H9 (cell line): ENCODE data around the gene DICER1. TPM values are rescaled to one million over a fixed set of nuclear protein-coding genes. Genes with fewer than 3 reads are reported as not detected.

Experiments used
- DNase-seq: peaks from one replicate; pipeline ENCODE4 v3.0.0-alpha.2; 2017
- H2AFZ ChIP-seq: one replicate; pipeline ENCODE4 v1.6.1; 2013; ENCODE audit warnings: mild to moderate bottlenecking, low read length, control low read depth, moderate library complexity
- H2AK5ac ChIP-seq: 2 replicates; pipeline ENCODE4 v1.6.1; 2013; ENCODE audit warnings: low read length, control low read depth, mixed read lengths; ENCODE audit not compliant: insufficient read length
- H2BK120ac ChIP-seq: one replicate; pipeline ENCODE4 v1.6.1; 2013; ENCODE audit warnings: low read depth, mild to moderate bottlenecking, low read length, control low read depth, inconsistent platforms; ENCODE audit not compliant: poor library complexity, severe bottlenecking
- H2BK12ac ChIP-seq: 2 replicates; pipeline ENCODE4 v1.6.1; 2013; ENCODE audit warnings: low read length, control low read depth, mixed read lengths, low read depth; ENCODE audit not compliant: insufficient read length
- H2BK15ac ChIP-seq: 2 replicates; pipeline ENCODE4 v1.6.1; 2013; ENCODE audit warnings: low read depth, low read length, control low read depth
- H2BK20ac ChIP-seq: one replicate; pipeline ENCODE4 v1.6.1; 2013; ENCODE audit warnings: low read depth, mild to moderate bottlenecking, low read length, control low read depth, inconsistent platforms; ENCODE audit not compliant: poor library complexity, severe bottlenecking
- H2BK5ac ChIP-seq: 2 replicates; pipeline ENCODE4 v1.6.1; 2013; ENCODE audit warnings: low read length, control low read depth, mixed read lengths; ENCODE audit not compliant: insufficient read length
- H3K14ac ChIP-seq: 2 replicates; pipeline ENCODE4 v1.6.1; 2013; ENCODE audit warnings: low read length, control low read depth; ENCODE audit not compliant: insufficient read depth
- H3K18ac ChIP-seq: 2 replicates; pipeline ENCODE4 v1.6.1; 2013; ENCODE audit warnings: low read depth, mild to moderate bottlenecking, mixed read lengths, low read length, control low read depth; ENCODE audit not compliant: insufficient read length
- H3K23ac ChIP-seq: 2 replicates; pipeline ENCODE4 v1.6.1; 2013; ENCODE audit warnings: low read length, control low read depth, mixed read lengths, low read depth; ENCODE audit not compliant: insufficient read length
- H3K23me2 ChIP-seq: 2 replicates; pipeline ENCODE4 v1.6.1; 2013; ENCODE audit warnings: low read depth, mild to moderate bottlenecking, mixed read lengths, low read length, control low read depth; ENCODE audit not compliant: insufficient read length, poor library complexity, severe bottlenecking
- H3K27ac ChIP-seq: 2 replicates; pipeline ENCODE4 v1.5.1; 2013; ENCODE audit warnings: low read length, control low read depth, mixed read lengths, low read depth; ENCODE audit not compliant: insufficient read length
- H3K27me3 ChIP-seq: 2 replicates; pipeline ENCODE4 v1.6.1; 2013; ENCODE audit warnings: low read length, control low read depth, inconsistent platforms; ENCODE audit not compliant: insufficient read depth
- H3K4ac ChIP-seq: 2 replicates; pipeline ENCODE4 v1.6.1; 2013; ENCODE audit warnings: low read depth, mild to moderate bottlenecking, control low read depth, inconsistent platforms, low read length, moderate library complexity
- H3K4me1 ChIP-seq: 2 replicates; pipeline ENCODE4 v1.6.1; 2013; ENCODE audit warnings: low read length, control low read depth, inconsistent platforms; ENCODE audit not compliant: insufficient read depth
- H3K4me2 ChIP-seq: 2 replicates; pipeline ENCODE4 v1.6.1; 2013; ENCODE audit warnings: low read length, control low read depth, mixed read lengths; ENCODE audit not compliant: insufficient read length, insufficient read depth
- H3K56ac ChIP-seq: 2 replicates; pipeline ENCODE4 v1.6.1; 2013; ENCODE audit warnings: low read depth, mild to moderate bottlenecking, mixed read lengths, low read length, control low read depth; ENCODE audit not compliant: insufficient read length
- H3K79me1 ChIP-seq: 2 replicates; pipeline ENCODE4 v1.6.1; 2013; ENCODE audit warnings: low read depth, mild to moderate bottlenecking, moderate library complexity, low read length, control low read depth, inconsistent platforms; ENCODE audit not compliant: insufficient read depth, poor library complexity, severe bottlenecking
- H3K79me2 ChIP-seq: 2 replicates; pipeline ENCODE4 v1.6.1; 2013; ENCODE audit warnings: low read length, control low read depth, inconsistent platforms; ENCODE audit not compliant: insufficient read depth
- H3K9ac ChIP-seq: 2 replicates; pipeline ENCODE4 v1.6.1; 2013; ENCODE audit warnings: low read length, control low read depth, mixed read lengths; ENCODE audit not compliant: insufficient read length; ENCODE audit errors: extremely low read depth
- H3K9me3 ChIP-seq: one replicate; pipeline ENCODE4 v1.6.1; 2013; ENCODE audit warnings: low read depth, low read length, inconsistent platforms; ENCODE audit not compliant: control insufficient read depth
- H3T11ph ChIP-seq: one replicate; pipeline ENCODE4 v1.6.1; 2013; ENCODE audit warnings: mild to moderate bottlenecking, low read length, control low read depth, inconsistent platforms
- H4K20me1 ChIP-seq: one replicate; pipeline ENCODE4 v1.6.1; 2013; ENCODE audit not compliant: control insufficient read depth, insufficient read length, insufficient read depth
- H4K5ac ChIP-seq: 2 replicates; pipeline ENCODE4 v1.6.1; 2013; ENCODE audit warnings: low read depth, mild to moderate bottlenecking, mixed read lengths, low read length, control low read depth; ENCODE audit not compliant: insufficient read length
- H4K8ac ChIP-seq: replicated peaks from 2 replicates; pipeline ENCODE4 v1.6.1; 2013; ENCODE audit warnings: low read length, control low read depth, mixed read lengths, low read depth; ENCODE audit not compliant: insufficient read length
- H4K91ac ChIP-seq: 2 replicates; pipeline ENCODE4 v1.6.1; 2013; ENCODE audit warnings: low read depth, mild to moderate bottlenecking, moderate library complexity, mixed read lengths, low read length, control low read depth; ENCODE audit not compliant: insufficient read length
- H3K27ac Mint-ChIP-seq, 3 experiments: 2 replicates in 2 of 3; 3 replicates in 1 of 3; pipeline ENCODE4 v1.8.0; 2020 to 2021; ENCODE audit warnings: mixed read lengths in 3 of 3, mild to moderate bottlenecking in 1 of 3, moderate library complexity in 1 of 3
- H3K27me3 Mint-ChIP-seq: 2 replicates; pipeline ENCODE4 v1.8.0; 2021; ENCODE audit warnings: low read depth, mild to moderate bottlenecking, moderate library complexity, mixed read lengths
- H3K36me3 Mint-ChIP-seq, 3 experiments: 2 replicates in 2 of 3; 3 replicates in 1 of 3; pipeline ENCODE4 v1.8.0; 2020 to 2021; ENCODE audit warnings: low read depth in 3 of 3, mixed read lengths in 3 of 3; ENCODE audit not compliant: insufficient read depth in 1 of 3
- H3K4me1 Mint-ChIP-seq, 2 experiments: 2 replicates each; pipeline ENCODE4 v1.8.0; 2020; ENCODE audit warnings: mixed read lengths in 2 of 2
- H3K4me3 Mint-ChIP-seq, 2 experiments: 2 replicates in 1 of 2; 3 replicates in 1 of 2; pipeline ENCODE4 v1.8.0; 2020 to 2021; ENCODE audit warnings: mild to moderate bottlenecking in 2 of 2, mixed read lengths in 2 of 2, moderate library complexity in 1 of 2
- H3K9me3 Mint-ChIP-seq, 2 experiments: 2 replicates in 1 of 2; 3 replicates in 1 of 2; pipeline ENCODE4 v1.8.0; 2020; ENCODE audit warnings: mild to moderate bottlenecking in 2 of 2, mixed read lengths in 2 of 2, moderate library complexity in 1 of 2
- WGBS: extraction: QIAGEN DNeasy Blood & Tissue Kit; methylation state at CpG from one replicate; pipeline ENCODE4 v1.1.7; 2013; ENCODE audit warnings: missing lambda C conversion rate, low lambda C conversion rate, mixed read lengths; ENCODE audit not compliant: insufficient read length; ENCODE audit errors: extremely low coverage; 5-methylcytosine and 5-hydroxymethylcytosine counted together
- total RNA-seq: library from RNA; stranded (reverse); gene quantifications from 2 replicates; pipeline ENCODE4 v1.2.1, GENCODE V29; 2021
- TF ChIP-seq, protein P1 (sequence below): fragments of 200-600 bp; sonication (generic); conservative IDR thresholded peaks from 3 replicates; pipeline ENCODE4 v1.8.0; 2021; ENCODE audit warnings: antibody characterized with exemption, mild to moderate bottlenecking

Gene DICER1
- total RNA-seq, 1 experiment from 2014 or later, result 57.0 TPM

DNA sequence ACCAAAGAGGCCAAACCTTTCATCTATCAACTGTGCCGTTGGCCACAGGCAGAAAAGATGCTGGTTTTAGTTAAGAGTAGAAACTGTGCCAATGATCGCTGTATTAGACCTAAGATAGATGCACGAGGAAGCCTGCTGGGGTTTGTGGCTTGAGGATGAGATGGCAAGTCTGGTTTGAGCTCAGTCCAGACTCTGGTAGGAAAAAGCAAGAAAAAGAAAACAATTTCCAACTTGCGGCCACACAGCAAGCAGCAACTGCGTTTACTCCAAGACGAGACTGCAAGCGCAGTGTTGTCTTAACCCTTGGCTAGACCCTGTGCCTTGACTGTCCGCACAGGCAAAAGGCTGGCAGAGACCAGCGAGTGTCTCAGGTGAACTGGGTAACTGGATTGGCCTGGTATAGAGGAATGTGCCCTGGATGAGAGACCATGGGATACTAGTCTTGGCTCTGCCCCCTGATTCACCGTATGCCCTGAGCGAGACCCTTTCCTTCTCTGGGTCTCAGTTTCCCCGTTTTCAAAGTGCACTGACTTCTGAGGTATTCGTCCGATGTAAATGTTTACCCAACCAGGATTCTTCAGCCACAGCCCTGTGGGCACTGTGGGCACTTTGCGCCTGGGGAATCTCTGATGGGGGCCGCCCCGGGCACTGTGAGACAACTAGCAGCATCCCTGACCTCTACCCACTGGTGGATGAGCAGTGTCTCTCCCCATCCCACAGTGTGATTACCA, 113.4 kb downstream of the DICER1 start:
- peak; percentile 19 for DNase-seq
- no peak overlapping the region for H2BK120ac ChIP-seq
- TF ChIP-seq, protein P1, sequence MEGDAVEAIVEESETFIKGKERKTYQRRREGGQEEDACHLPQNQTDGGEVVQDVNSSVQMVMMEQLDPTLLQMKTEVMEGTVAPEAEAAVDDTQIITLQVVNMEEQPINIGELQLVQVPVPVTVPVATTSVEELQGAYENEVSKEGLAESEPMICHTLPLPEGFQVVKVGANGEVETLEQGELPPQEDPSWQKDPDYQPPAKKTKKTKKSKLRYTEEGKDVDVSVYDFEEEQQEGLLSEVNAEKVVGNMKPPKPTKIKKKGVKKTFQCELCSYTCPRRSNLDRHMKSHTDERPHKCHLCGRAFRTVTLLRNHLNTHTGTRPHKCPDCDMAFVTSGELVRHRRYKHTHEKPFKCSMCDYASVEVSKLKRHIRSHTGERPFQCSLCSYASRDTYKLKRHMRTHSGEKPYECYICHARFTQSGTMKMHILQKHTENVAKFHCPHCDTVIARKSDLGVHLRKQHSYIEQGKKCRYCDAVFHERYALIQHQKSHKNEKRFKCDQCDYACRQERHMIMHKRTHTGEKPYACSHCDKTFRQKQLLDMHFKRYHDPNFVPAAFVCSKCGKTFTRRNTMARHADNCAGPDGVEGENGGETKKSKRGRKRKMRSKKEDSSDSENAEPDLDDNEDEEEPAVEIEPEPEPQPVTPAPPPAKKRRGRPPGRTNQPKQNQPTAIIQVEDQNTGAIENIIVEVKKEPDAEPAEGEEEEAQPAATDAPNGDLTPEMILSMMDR, result no peak

More for the DNA sequence above, 113.4 kb downstream of the DICER1 start:
- no peak overlapping the region for H3K9ac ChIP-seq
- no peak overlapping the region for H4K91ac ChIP-seq
- no peak overlapping the region for H3K27ac ChIP-seq
- Mint-ChIP-seq H3K9me3 (no peaks in the 10 kb centered on the region), H3K27ac (no peak overlapping the region), H3K4me1 (peaks cover 16 to 17% of the 10 kb centered on the region in 2 experiments), H3K36me3 (no peaks in the 10 kb centered on the region), H3K27me3 (peaks cover 60% of the 10 kb centered on the region), H3K4me3 (no peak overlapping the region)
- H3K23me2 ChIP-seq, result no peaks in the 10 kb centered on the region
- H3K79me2 ChIP-seq, result no peaks in the 10 kb centered on the region
- no peak overlapping the region for H2BK5ac ChIP-seq
- no CpG with 5 or more reads among the region's 17 CpGs for WGBS
- no peak overlapping the region for H4K5ac ChIP-seq
- H3K79me1 ChIP-seq, result no peaks in the 10 kb centered on the region
- H2AFZ ChIP-seq, result no peak overlapping the region
- no peak overlapping the region for H3T11ph ChIP-seq
- H3K23ac ChIP-seq, result no peak overlapping the region
- no peaks in the 10 kb centered on the region for H4K20me1 ChIP-seq
- H3K4me2 ChIP-seq, result no peak overlapping the region
- no peaks in the 10 kb centered on the region for H3K9me3 ChIP-seq
- no peak overlapping the region for H2AK5ac ChIP-seq
- no peak overlapping the region for H2BK20ac ChIP-seq
- H4K8ac ChIP-seq, result no peak overlapping the region
- no peak overlapping the region for H3K4ac ChIP-seq
- H3K27me3 ChIP-seq, result no peaks in the 10 kb centered on the region
- H2BK12ac ChIP-seq, result no peak overlapping the region
- no peaks in the 10 kb centered on the region for H3K4me1 ChIP-seq
- no peak overlapping the region for H2BK15ac ChIP-seq
- no peak overlapping the region for H3K18ac ChIP-seq
- no peak overlapping the region for H3K14ac ChIP-seq
- H3K56ac ChIP-seq, result no peak overlapping the region
